ENCODE measurements around the gene DGCR2. TPM values are rescaled to one million over a fixed set of nuclear protein-coding genes. Genes with fewer than 3 reads are reported as not detected.
"Not testable (repeated sequence)": the region's sequence is repeated elsewhere in the genome, so short reads cannot be mapped to it uniquely, and the experiment has no call there.

DGCR2 gene
- total and polyA plus RNA-seq, 9 donors = 23.9 to 71.9 (median 59.1) TPM

- H3K9me3 ChIP-seq = no peaks in the 10 kb centered on the region
- no peak overlapping the region for H3K27ac ChIP-seq
- 58 to 71% (median 65%) methylated on average over 4 of the region's 4 CpGs for WGBS, 3 donors
- no peak for DNase-seq
- no peaks in the 10 kb centered on the region for H3K36me3 ChIP-seq
- intact Hi-C loops (cut with DNase I) = no loop called here
- H3K27me3 ChIP-seq = no peaks in the 10 kb centered on the region
- TF ChIP-seq CTCF (IDR thresholded peaks at IDR 0.05) (no peak), EP300 (IDR thresholded peaks at IDR 0.05) (no peak), POLR2A (IDR thresholded peaks at IDR 0.05) (no peak)
- no peak overlapping the region for H3K4me3 ChIP-seq
- peaks cover 1% of the 10 kb centered on the region for H3K4me1 ChIP-seq (ENCODE audit: insufficient read depth)
Measured at GRCh38 chr22:19036229-19036522, 86.0 kb downstream of the DGCR2 start.

GRCh38 chr22:19035474-19036228, 86.6 kb downstream of the DGCR2 start:
- peaks cover 1% of the 10 kb centered on the region for H3K4me1 ChIP-seq (ENCODE audit: insufficient read depth)
- peak in 1 of 5 donors; percentile 32 for DNase-seq
- no peaks in the 10 kb centered on the region for H3K36me3 ChIP-seq
- H3K4me3 ChIP-seq = no peak overlapping the region
- no peaks in the 10 kb centered on the region for H3K9me3 ChIP-seq
- H3K27ac ChIP-seq = no peak overlapping the region
- 27 to 39% (median 27%) methylated on average over 12 to 14 of the region's 14 CpGs for WGBS, 3 donors
- intact Hi-C loops (cut with DNase I) = no loop called here
- TF ChIP-seq CTCF (IDR thresholded peaks at IDR 0.05) (no peak), POLR2A (IDR thresholded peaks at IDR 0.05) (no peak), EP300 (IDR thresholded peaks at IDR 0.05) (no peak)
- H3K27me3 ChIP-seq = no peaks in the 10 kb centered on the region

- intact Hi-C loops (cut with DNase I); H3K4me1 ChIP-seq (ENCODE audit: insufficient read depth); H3K27me3 ChIP-seq; H3K4me3 ChIP-seq; H3K9me3 ChIP-seq; H3K36me3 ChIP-seq; H3K27ac ChIP-seq: not testable (repeated sequence)
- peak in 1 of 5 donors; percentile 31 for DNase-seq
- 27 to 48% (median 37%) methylated on average over 6 of the region's 6 CpGs for WGBS, 3 donors
Measured at GRCh38 chr22:19035126-19035473, 87.1 kb downstream of the DGCR2 start.

GRCh38 chr22:19034724-19035120, 87.5 kb downstream of the DGCR2 start:
- H3K4me1 ChIP-seq (ENCODE audit: insufficient read depth); H3K4me3 ChIP-seq; H3K9me3 ChIP-seq; H3K36me3 ChIP-seq; H3K27me3 ChIP-seq; H3K27ac ChIP-seq; intact Hi-C loops (cut with DNase I): not testable (repeated sequence)
- WGBS, 3 donors = 63 to 68% (median 67%) methylated on average over 9 of the region's 12 CpGs
- DNase-seq = peak in 1 of 5 donors; percentile 25

GRCh38 chr22:19034031-19034723, 88.0 kb downstream of the DGCR2 start:
- WGBS, 3 donors = 69 to 78% (median 70%) methylated on average over 4 to 6 of the region's 6 CpGs
- DNase-seq; H3K27me3 ChIP-seq; H3K27ac ChIP-seq; H3K36me3 ChIP-seq; H3K9me3 ChIP-seq; H3K4me3 ChIP-seq; intact Hi-C loops (cut with DNase I); H3K4me1 ChIP-seq (ENCODE audit: insufficient read depth): not testable (repeated sequence)

- peak in 1 of 5 donors; percentile 29 for DNase-seq
- intact Hi-C loops (cut with DNase I) = not testable (repeated sequence)
Measured at GRCh38 chr22:19033568-19033905, 88.7 kb downstream of the DGCR2 start.

GRCh38 chr22:19032898-19033567, 89.2 kb downstream of the DGCR2 start:
- 59 to 71% (median 65%) methylated on average over 13 to 14 of the region's 14 CpGs for WGBS, 3 donors
- H3K9me3 ChIP-seq; intact Hi-C loops (cut with DNase I); H3K36me3 ChIP-seq; H3K27ac ChIP-seq; DNase-seq; H3K27me3 ChIP-seq; H3K4me3 ChIP-seq; H3K4me1 ChIP-seq (ENCODE audit: insufficient read depth): not testable (repeated sequence)

More at GRCh38 chr22:19033568-19033905, 88.7 kb downstream of the DGCR2 start:
- H3K27me3 ChIP-seq; H3K4me3 ChIP-seq; H3K27ac ChIP-seq; H3K36me3 ChIP-seq; H3K9me3 ChIP-seq; H3K4me1 ChIP-seq (ENCODE audit: insufficient read depth): not testable (repeated sequence)
- 50 to 67% (median 61%) methylated on average over 2 to 5 of the region's 5 CpGs for WGBS, 3 donors

GRCh38 chr22:19032156-19032785, 89.9 kb downstream of the DGCR2 start:
- H3K4me1 ChIP-seq (ENCODE audit: insufficient read depth); H3K27me3 ChIP-seq; H3K27ac ChIP-seq; DNase-seq; H3K4me3 ChIP-seq; intact Hi-C loops (cut with DNase I); H3K9me3 ChIP-seq; H3K36me3 ChIP-seq: not testable (repeated sequence)
- 57 to 80% (median 65%) methylated on average over 9 to 22 of the region's 31 CpGs for WGBS, 3 donors

- intact Hi-C loops (cut with DNase I); DNase-seq; H3K27ac ChIP-seq; H3K27me3 ChIP-seq; H3K36me3 ChIP-seq; H3K9me3 ChIP-seq; H3K4me3 ChIP-seq; H3K4me1 ChIP-seq (ENCODE audit: insufficient read depth): not testable (repeated sequence)
- 79 to 98% (median 84%) methylated on average over 6 to 7 of the region's 7 CpGs for WGBS, 3 donors
Measured at GRCh38 chr22:19030889-19031252, 91.3 kb downstream of the DGCR2 start.
